HG03196 (cell line): ENCODE measurements around the gene COX17.

ENCODE experiments used
- ATAC-seq: cut with Tn5 transposase; IDR thresholded peaks from one replicate; pipeline ENCODE4 v1.9.1; 2021; ENCODE audit not compliant: unreplicated experiment

The COX17 gene

DNA sequence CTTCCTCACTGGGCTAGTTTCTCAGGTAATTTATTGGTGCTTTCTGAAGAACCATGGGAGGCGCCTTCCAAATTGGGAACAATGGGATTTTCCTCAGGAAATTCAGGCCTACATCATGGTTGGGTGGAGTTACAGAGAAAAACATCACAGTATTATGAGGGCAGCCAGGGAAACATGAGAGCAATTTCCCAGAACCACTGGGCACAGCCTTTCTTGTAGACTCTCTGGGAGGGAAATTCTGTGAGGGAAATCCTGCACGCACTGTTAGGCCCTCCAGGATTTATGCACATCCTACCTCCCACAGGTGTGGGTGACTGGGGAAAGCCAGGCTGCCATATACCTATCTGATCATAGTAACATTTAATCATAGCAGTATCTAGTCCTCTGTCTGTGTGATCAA, 30.0 kb downstream of the COX17 start:
- no peak for ATAC-seq

DNA sequence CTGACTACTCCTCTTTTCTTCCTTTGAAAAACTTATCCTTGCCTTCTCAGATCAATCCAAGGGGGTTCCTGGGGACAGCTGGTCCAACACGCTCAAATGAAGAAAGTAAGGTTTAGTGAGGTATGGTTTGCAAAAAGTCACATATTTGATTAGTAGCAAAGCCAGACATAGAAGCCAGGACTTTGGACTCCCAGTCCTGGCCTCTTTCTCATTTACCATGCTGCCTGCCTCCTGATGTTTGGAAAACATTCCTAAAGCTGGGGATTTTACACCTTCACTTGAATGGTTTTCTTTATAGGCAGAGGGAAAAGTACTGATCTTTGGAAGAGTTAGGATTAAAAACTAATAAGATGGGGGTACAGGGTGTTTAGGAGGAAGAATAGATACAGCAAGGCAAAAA, 31.4 kb downstream of the COX17 start:
- ATAC-seq: no peak

DNA sequence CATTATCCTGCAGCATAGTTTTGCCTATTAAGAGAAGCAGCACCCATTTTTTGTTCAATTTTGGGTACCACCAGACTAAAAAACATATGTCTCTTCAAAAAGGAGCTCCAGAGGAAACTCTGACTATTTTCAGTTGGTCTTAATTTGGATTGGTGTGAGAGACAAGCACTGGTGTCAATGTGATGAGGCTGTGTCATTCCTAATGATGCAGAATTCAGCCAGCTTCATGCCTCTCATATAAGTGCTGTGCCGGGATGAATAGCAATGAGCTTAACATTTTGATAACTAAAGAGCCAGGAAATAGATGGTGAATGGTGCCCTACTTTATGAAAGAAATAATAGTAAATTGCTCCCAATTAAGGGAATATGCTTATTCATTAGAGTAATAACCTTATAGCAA, 32.7 kb downstream of the COX17 start:
- no peak for ATAC-seq

DNA sequence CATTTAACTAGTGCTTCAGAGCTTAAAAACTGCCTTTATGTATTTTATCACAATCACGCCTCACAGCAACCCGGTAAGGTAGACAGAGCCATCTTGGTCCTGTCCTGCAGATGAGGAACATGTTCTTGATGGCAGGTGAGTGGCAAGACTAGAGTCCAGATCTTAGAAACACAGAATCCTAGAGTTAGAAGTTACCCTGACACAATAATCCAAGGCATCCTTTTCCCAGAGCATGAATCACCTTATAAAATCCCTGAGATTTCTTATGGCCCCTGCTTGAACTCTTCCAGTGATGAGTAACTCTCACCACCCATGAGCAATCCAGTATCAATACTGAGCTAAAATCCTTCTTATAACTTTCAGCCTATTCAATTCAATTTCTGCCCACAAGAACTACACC, 33.7 kb downstream of the COX17 start:
- ATAC-seq: no peak

DNA sequence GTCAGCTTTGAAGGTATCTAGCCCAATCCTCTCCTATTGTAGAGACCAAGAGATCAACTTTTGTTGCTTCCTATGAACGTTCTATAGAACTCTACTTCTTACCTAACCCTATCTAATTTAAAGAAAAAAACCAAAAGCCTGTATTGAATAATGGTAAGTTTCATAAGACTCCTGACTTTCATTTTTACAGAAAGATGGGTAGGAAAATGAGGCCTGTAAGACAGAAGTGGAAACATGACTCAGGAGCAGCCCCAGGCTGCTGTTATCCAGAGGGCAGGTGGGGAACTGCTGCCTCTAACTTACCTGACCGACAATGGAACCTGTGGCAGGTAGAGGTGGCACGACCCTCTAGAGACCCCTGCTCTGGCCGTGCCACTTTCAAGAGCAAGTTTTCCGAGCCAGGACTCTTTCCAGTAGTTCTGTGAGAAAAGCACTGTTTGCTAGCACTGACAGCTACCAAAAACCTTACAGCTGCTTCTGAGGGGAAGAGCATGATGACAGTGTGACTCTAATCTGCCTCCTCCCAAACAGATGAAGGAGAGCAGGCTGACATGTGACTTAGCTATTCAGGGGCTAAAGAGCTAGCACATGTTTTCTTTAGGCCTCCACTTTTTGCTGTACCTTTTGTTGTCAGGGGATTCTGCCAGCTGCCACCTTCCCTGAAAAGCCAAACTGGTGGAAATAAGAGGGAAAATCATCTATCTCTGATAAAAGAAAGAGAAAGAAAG, 34.3 kb downstream of the COX17 start:
- no peak for ATAC-seq

DNA sequence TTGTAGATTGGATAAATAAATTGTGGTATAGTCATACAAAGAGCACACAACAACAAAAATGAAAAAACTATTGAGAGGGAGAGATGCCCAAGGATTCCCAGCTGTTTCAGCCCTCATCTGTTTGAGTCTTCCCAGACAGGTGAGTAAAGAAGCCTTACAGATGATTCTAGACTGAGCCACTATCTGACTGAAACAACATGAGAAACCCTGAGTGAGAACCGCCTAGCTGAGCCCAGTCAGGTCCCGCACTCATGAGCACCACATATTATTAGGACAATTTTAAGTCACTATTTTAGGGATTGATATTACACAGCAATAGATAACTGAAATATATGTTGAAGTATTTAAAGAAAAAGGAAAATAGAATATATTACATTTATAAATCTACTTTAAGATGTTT, 35.8 kb downstream of the COX17 start:
- no peak for ATAC-seq

DNA sequence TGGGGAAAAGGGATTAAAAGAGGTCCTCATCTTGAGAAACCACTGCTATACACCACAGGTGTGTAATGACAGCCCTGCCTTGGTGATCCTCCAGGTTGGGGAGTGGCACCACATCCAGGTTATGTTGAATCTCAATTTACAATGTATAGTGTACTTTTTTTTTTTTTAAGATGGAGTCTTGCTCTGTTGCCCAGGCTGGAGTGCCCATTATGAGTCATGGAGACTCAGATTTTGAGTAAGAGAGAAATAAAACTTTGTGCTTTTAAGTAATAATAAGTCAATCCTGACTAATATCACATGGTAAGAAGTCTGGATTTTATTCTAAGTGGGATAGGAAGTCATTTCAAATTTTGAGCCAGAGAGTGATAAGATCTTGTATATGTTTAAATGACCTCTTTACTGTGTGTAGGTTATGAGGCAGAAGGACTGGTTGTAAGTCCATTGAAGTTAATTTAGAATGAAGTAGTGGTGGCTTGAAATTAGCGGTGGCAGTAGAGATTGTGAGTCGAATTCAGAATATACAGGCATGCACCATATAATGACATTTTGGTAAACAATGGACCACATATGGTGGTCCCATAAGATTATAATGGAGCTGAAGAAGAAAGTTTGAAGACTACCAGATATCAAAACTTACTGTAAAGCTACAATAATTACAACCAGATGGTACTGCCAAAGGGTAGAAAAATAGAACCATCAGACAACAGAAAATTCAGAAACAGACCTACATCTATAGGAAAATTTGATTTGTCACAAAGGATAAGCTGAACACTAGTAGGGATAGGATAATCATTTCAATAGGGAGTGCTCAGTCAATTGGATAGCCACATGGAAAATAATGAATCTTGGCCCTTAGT, 37.5 kb downstream of the COX17 start:
- no peak for ATAC-seq

DNA sequence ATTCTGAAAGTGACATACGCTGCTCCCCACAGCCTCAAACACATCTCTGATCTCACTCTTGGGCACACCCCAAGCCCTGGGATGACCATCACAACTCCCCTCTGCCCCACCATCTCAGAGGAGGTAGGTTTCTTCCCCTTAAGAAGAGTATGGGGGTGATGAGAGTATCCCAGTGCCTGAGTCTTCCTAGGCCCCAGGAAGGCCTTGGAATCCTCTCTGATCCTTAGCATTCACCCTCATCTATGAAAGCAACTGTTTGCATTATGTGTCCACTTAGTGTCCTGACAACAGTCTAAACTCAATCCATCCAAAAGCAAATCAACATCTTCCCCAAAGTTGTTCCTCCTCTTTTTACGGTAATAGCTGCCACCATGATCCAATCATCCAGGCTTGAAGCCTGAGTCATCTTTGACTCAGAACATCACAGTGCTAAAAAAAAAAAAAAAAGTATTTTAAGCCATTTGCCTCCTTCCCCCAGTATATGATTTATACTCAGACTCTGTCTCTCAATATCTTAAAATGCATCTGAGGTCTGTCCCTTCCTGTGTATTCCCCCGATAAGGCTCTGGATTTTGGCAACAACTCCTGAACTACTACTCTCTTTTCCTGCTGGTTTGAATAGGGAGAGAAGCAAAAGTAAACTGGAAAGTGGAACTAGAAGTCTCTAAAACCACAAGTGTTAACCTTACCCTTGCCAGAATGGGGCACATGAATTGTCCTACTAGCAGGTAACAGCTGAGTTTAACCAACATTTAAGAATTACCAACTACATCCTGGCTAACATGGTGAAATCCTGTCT, 39.3 kb downstream of the COX17 start:
- ATAC-seq: peak; percentile 37

DNA sequence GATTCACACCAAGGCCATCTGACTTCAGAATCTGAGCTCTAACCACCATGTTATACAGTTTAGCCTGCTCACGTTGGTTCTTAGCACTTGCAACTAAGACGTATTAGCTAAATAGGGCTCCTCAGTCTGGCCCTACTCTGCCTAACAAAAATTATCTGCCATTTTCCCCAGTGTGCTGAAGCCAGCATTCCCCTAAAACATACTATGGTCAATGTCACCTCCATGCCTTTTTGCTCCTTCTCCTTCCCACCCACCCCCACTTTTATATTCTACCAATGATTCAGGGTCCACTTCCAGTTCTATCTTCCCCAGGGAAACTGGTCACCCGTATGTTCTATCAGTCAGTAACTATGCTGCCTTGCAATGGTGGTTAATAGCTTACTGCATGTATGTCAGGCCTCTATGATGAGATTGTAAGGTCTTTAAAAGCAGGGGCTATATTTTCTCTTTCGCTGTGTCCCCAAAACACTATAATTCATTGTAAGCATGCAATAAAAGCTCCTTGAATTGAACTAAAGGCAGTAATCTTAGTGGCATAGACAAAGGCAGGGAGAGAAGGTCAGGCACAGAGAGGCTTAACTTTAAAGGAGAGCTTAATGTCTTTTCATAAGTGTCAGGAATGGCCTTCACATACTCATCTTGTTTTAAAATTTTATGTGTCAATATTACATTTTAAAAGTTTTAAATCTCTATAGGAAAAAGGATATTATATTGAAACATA, 40.2 kb downstream of the COX17 start:
- no peak for ATAC-seq

DNA sequence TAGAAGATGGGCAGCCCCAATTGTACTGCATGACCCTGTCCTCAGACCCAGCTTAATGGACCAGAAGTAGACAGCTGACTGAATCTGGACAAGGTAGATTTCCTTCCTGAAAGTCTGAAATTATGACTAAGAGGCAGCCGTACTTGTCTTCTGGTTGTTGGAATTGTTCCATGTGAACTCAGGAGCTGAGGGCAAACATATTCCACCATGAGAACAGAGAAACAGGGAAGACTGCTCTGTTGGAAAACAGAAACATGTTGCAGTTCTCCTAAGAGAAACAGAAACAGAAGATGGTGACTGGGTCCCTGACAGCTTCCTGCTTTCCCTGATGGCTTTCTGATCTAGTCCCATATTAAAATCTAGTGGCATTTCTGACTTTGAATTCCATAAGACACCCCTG, 41.0 kb downstream of the COX17 start:
- ATAC-seq: no peak

DNA sequence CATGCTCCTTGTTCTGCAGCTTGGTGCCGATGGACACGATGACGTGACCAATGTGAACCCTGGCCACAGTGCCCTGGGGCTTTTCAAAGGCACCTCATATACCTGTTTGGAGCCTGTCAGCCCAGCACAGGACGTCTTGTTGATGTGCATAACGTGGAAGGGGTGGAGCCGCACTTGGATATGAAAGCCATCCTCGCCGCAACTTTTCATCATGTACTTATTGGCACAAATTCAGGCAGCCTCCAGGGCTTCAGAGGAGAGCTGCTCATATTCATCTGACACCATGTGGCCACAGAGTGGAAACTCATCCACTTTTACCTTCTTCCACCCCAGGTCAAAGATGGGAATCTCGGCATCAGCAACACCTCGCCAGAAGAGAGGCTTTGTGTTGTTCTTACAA, 41.5 kb downstream of the COX17 start:
- no peak for ATAC-seq

DNA sequence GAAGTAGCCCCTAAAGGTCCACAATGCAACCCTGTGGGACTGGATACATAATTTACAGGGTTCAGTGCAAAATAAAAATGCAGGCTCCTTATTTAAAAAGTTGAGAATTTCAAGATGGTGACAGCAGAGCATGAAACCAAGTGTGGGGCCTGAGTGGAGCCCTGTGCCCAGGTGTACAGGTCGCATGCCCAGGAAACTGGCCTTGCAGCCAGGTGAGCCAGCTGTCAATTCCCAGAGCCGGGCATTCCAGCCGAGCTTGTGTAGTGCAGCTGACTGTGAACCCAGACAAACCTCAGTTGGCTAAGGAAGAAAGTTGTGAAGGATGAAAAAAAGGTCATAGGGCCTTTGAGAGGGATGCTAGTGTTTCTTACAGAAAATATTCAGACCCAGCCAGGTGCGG, 44.4 kb downstream of the COX17 start:
- ATAC-seq: no peak

DNA sequence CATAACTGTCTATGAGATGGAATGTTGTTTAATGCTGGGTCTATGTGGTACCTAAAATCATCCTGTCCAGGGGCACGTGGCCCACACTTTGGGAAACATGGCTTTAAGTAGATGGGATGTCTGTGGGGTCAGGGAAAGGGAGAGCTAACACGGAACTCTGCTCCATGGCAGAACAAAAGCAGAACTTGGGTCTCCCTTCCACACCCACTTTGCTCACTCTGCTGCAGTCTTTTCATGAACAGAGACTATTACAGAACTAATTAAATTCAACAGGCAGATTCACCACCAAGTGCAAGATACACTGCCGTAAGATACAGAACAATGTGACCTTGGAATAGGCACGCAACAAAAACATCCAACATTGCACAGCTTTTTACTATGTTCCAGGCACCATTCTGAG, 45.0 kb downstream of the COX17 start:
- ATAC-seq: no peak

DNA sequence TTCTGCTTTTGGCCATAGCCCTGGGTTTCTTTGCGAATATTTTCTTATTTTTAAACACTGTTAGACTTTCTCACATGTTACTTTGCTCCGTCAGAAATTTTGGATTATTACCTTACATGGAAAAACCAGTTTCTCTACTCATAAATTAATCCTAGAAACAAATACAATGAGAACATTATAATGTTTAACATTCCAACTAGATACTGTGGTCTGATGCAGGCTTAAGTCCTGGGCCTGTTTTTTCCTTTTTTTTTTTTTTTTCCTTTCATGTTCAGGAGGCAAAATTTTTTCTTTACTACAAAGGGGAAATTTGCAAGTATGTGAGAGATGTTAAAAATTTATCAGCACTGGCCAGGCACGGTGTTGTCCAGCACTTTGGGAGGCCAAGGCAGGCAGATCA, 45.7 kb downstream of the COX17 start:
- no peak for ATAC-seq

DNA sequence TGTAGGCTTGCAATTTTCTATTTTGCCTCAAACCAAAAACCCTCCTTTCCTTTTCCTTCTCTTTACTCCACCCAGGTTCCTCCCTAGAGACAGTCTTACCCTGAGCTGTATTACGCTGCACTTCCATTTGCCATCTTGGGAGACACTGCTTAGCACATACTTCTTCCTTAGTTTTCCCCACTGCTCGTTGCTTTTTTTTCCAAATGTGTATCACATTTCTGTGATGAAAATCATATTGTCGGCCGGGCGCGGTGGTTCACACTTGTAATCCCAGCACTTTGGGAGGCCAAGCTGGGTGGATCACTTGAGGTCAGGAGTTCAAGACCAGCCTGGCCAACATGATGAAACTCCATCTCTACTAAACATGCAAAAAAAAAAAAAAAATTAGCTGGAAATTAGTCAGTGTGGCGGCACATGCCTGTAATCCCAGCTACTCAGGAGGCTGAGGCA, 46.3 kb downstream of the COX17 start:
- no peak for ATAC-seq

DNA sequence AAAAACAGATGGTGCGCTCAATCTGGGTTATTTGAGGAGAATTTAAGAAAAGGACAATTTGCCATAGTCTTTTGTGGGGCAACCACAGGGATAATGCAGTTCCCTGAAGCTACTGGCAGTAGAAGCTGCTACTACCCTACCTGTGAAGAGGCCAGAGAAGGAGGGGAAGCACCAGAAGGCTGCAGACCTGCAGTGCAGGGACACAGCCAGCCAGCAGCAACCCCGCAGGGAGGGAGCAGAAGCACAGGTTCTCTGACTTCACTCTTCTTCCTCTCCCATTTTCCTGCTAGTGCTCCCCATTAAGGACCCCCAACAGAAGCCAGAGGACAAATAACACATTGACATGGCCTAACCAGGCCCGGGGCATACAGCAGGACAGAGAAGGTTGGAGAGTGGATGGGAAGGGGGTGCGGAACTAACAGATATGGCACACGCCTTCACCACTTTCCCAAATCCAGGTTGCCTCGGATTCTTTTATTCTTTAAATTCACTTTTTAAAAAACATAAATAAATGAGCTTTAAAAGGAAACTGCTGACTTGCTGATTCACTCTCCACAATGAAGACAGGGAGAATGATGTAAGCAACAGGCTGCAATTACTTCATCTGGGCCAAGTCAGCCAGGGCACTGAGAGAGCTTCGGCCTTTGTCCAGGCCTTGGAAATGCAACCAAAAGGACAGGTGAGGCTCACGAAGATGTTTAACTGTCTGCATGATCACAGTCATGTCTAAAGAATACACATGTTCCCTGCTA, 46.9 kb downstream of the COX17 start:
- ATAC-seq: no peak

DNA sequence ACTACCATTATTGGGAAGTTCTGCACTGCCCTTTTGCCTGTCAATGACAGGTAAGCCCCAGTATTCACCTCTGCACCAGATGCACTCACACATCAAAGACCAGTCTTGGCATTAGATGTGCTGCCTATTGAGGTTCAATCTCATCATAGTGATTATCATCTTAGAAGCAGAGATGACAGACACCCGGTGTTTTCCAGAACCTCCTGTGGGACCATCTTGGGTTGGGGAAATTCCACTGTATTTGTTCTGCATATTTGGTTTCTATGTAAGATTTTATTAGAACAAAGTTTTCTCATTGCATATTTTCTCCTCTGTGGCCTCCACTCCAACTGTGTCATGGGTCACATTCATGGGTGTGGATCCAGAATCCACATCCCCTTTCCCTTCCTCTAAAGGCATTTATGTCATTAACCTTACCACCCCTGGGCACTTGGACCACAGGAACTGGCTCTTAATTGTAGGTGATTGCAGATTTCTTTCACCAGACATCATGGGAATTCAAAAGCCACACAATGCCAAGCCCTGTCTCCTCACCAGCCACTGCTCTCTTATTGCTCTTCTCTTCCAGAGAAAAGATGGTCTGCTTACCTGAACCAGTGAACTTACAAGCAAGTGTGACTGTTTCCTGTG, 48.3 kb downstream of the COX17 start:
- peak; percentile 43 for ATAC-seq

DNA sequence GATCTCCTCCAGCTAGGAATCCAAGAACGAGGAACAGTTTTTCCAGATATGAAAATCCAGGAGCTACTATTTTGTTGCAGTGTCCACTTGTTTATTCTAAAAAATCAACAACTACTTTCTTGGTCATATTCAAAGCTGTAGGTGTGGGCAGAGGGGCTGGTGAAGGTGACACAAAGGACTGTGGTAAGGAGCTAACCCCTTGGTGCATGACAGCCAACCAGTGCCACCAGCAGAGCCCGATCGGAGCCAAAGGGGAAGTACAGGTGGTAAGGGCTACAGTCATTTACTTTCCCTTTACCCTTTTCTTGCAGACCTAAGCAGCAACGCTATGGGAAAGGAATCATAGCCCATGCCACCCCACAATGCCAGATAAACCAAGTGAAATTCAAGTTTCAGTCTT, 48.8 kb downstream of the COX17 start:
- peak; percentile 64 for ATAC-seq

DNA sequence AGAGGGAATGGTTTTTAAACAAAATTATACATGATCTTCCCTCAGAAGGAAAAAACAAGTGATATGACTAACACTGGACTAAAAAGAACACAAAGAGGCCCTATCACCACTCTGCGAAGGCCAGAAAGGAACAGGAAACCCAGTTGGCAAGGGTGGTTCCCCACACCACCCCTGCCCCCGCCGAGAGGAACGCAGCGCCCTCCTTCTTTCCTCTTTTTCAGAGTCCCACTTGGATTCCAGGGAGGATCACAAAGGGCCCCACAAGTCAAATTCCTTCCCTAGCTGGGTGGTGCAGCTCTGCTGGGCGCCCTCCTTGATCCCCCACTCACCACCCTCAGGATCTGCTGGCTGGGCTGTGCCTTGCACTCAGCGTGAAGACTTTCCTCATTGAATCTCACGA, 49.7 kb downstream of the COX17 start:
- no peak for ATAC-seq

DNA sequence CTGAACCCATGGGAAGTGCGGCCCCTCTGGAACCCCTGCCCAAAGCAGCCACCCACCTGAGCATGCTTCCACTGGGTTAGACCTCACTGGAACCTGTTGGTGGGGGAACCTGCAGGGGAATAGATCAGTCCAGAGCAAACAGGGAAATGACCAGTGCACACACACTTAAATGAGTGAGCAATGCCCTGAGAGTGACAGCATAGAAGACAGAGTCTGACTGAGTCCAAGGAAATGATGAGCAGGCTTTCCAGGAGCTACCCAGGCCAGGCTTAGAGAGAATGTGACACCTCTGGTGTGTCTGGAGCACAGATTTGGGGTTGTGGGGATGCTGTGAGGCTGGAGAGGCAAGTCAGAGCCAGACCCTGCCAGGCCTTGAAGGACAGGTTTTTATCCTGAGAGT, 51.0 kb downstream of the COX17 start:
- no peak for ATAC-seq
